A673 (cell line): ENCODE results near the gene INTS6. TPM values are rescaled to one million over a fixed set of nuclear protein-coding genes. Genes with fewer than 3 reads are reported as not detected.

Experiments used
- BruUV-seq: library from RNA; stranded (reverse); fragments of 400-500 nt; replicated peaks from 2 replicates; lab custom pipeline; 2021; lab: Mats Ljungman, UMichigan
- CTCF ChIA-PET: fragments of 300-600 bp; sonication (Branson Sonifier 250); formaldehyde crosslinking; loops from one replicate; lab custom pipeline; 2022; ENCODE audit warnings: antibody characterized with exemption; lab: Charles Lee
- POLR2A ChIA-PET: fragments of 300-600 bp; sonication (Branson Sonifier 250); formaldehyde crosslinking; loops from one replicate; lab custom pipeline; 2022; ENCODE audit warnings: antibody characterized with exemption; ENCODE audit not compliant: low non-redundant PET; lab: Charles Lee
- DNase-seq: peaks from one replicate; pipeline ENCODE4 v3.0.0-alpha.2; 2015; ENCODE audit warnings: low spot score
- H3K27ac ChIP-seq: fragments of 200-600 bp; sonication (generic); 2 replicates; pipeline ENCODE4 v1.5.1; 2016; ENCODE audit warnings: mixed run types, low read depth, mild to moderate bottlenecking, mixed read lengths, antibody characterized with exemption, low read length; ENCODE audit not compliant: poor library complexity, severe bottlenecking
- H3K27me3 ChIP-seq: fragments of 200-600 bp; sonication (generic); replicated peaks from 2 replicates; pipeline ENCODE4 v1.6.1; 2017; ENCODE audit warnings: mixed run types, low read depth, mild to moderate bottlenecking, mixed read lengths, antibody characterized with exemption, low read length; ENCODE audit not compliant: insufficient read depth, poor library complexity
- H3K36me3 ChIP-seq: fragments of 200-600 bp; sonication (generic); 2 replicates; pipeline ENCODE4 v1.6.1; 2016; ENCODE audit warnings: mixed run types, mild to moderate bottlenecking, mixed read lengths, antibody characterized with exemption, low read length; ENCODE audit not compliant: insufficient read depth, poor library complexity, severe bottlenecking
- H3K4me1 ChIP-seq: fragments of 200-600 bp; sonication (generic); 2 replicates; pipeline ENCODE4 v1.6.1; 2017; ENCODE audit warnings: mixed run types, mild to moderate bottlenecking, mixed read lengths, antibody characterized with exemption, low read length; ENCODE audit not compliant: insufficient read depth, poor library complexity, severe bottlenecking
- H3K4me3 ChIP-seq: fragments of 200-600 bp; sonication (generic); 2 replicates; pipeline ENCODE4 v1.5.1; 2016; ENCODE audit warnings: low read depth, mixed run types, mild to moderate bottlenecking, mixed read lengths, low read length; ENCODE audit not compliant: poor library complexity, severe bottlenecking
- H3K9me3 ChIP-seq: fragments of 200-600 bp; sonication (generic); 2 replicates; pipeline ENCODE4 v1.6.1; 2016; ENCODE audit warnings: mixed run types, low read depth, mild to moderate bottlenecking, mixed read lengths, antibody characterized with exemption, low read length; ENCODE audit not compliant: poor library complexity, severe bottlenecking
- CTCF ChIP-seq: fragments of 300-800, 200-600 bp; sonication (generic); conservative IDR thresholded peaks from 2 replicates; pipeline ENCODE4 v1.5.1; 2017; ENCODE audit warnings: low read depth, mild to moderate bottlenecking, antibody characterized with exemption, low read length, moderate library complexity, mixed read lengths
- EZH2 ChIP-seq: fragments of 200-600 bp; sonication (generic); IDR thresholded peaks from 2 replicates; pipeline ENCODE4 v1.6.1; 2017; ENCODE audit warnings: borderline replicate concordance, low read depth, mild to moderate bottlenecking, mixed read lengths, antibody characterized with exemption, low read length; ENCODE audit not compliant: poor library complexity, severe bottlenecking
- intact Hi-C: fragments of 100-400 bp; cut with micrococcal nuclease; formaldehyde crosslinking; loops from one replicate; pipeline ENCODE4 v1.10.0; 2022; ENCODE audit not compliant: unreplicated experiment
- total RNA-seq: library from RNA; stranded (reverse); gene quantifications from 2 replicates; pipeline ENCODE4 v1.2.3, GENCODE V29; 2021

Gene INTS6
- total RNA-seq, 1 experiment from 2014 or later: 90.4 TPM

- CTCF ChIA-PET: no interaction called here
- TF ChIP-seq EZH2 (no peak), CTCF (no peak)
- H3K27ac ChIP-seq: no peak overlapping the region
- intact Hi-C loops: no loop called here
- no peak overlapping the region for H3K4me3 ChIP-seq
- POLR2A ChIA-PET: no interaction called here
- peaks cover 84% of the 10 kb centered on the region for H3K36me3 ChIP-seq
- no TSS peak for BruUV-seq
- H3K9me3 ChIP-seq: no peaks in the 10 kb centered on the region
- H3K27me3 ChIP-seq: no peaks in the 10 kb centered on the region
- H3K4me1 ChIP-seq: no peaks in the 10 kb centered on the region
- DNase-seq: peak; percentile 11
These were observed 88.3 kb downstream of the INTS6 start for GRCh38 chr13:51364404-51365008.

DNA sequence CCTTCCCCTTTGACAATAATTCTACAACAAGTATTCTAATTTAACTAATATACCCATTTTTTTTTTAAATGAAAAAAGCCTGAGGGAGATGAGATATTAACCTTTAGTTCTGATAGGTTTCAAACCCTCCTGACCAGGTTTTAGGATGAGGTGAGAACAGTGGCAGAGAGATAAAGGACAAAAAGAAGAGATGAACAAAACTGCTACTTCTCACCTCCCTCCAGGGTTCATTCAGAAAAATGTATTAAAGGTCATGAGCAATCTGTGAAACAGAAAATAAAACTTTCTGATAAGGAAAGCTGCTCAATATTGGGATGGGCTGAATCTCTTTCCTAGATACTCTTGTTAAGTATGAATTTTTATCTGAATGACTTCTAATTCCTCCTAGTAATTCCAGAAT, 89.2 kb downstream of the INTS6 start:
- H3K36me3 ChIP-seq: peaks cover 75% of the 10 kb centered on the region
- no peak overlapping the region for H3K4me3 ChIP-seq
- TF ChIP-seq CTCF: no peak
- no peak for TF ChIP-seq EZH2
- no peaks in the 10 kb centered on the region for H3K9me3 ChIP-seq
- ChIA-PET POLR2A (no interaction called here), CTCF (no interaction called here)
- no peak overlapping the region for H3K27ac ChIP-seq
- BruUV-seq: no TSS peak
- no peaks in the 10 kb centered on the region for H3K4me1 ChIP-seq
- H3K27me3 ChIP-seq: no peaks in the 10 kb centered on the region
- DNase-seq: no peak
- intact Hi-C loops: no loop called here

- no peak for TF ChIP-seq CTCF
- TF ChIP-seq EZH2: no peak
- no peaks in the 10 kb centered on the region for H3K27me3 ChIP-seq
- H3K36me3 ChIP-seq: peaks cover 50% of the 10 kb centered on the region
- no peaks in the 10 kb centered on the region for H3K4me1 ChIP-seq
- ChIA-PET CTCF (no interaction called here), POLR2A (no interaction called here)
- no peak overlapping the region for H3K27ac ChIP-seq
- BruUV-seq: no TSS peak
- DNase-seq: no peak
- H3K4me3 ChIP-seq: no peak overlapping the region
- intact Hi-C loops: no loop called here
- H3K9me3 ChIP-seq: no peaks in the 10 kb centered on the region
These were observed 91.7 kb downstream of the INTS6 start for GRCh38 chr13:51361106-51361505.
